Activated T-helper 1 cell treated with anti-CD3 and anti-CD28 coated beads, Interleukin-12 subunit alpha, Interleukin-12 subunit beta, Interleukin-2, Interleukin-4 antibody, amounts not matched to agents 30 ng/mL and 10 ng/mL and 1 ng/mL, durations not matched to agents 14 hours and 24 hours and 36 hours (primary cell): Measurements from ENCODE around the gene PDXP. TPM values are rescaled to one million over a fixed set of nuclear protein-coding genes. Genes with fewer than 3 reads are reported as not detected.
"Not testable (repeated sequence)": the region's sequence is repeated elsewhere in the genome, so short reads cannot be mapped to it uniquely, and the experiment has no call there.

ENCODE experiments used
- DNase-seq: peaks from one replicate; pipeline ENCODE4 v3.0.0; 2021; ENCODE audit warnings: low spot score
- H3K27ac Mint-ChIP-seq: one replicate; pipeline ENCODE4 v1.8.0; 2021; ENCODE audit warnings: mild to moderate bottlenecking, mixed read lengths
- H3K27me3 Mint-ChIP-seq: one replicate; pipeline ENCODE4 v1.8.0; 2022; ENCODE audit warnings: mild to moderate bottlenecking, moderate library complexity, mixed read lengths; ENCODE audit not compliant: insufficient read depth
- H3K36me3 Mint-ChIP-seq: one replicate; pipeline ENCODE4 v1.8.0; 2021; ENCODE audit warnings: low read depth, mixed read lengths
- H3K4me1 Mint-ChIP-seq: one replicate; pipeline ENCODE4 v1.8.0; 2021; ENCODE audit warnings: low read depth, mixed read lengths
- H3K4me3 Mint-ChIP-seq: one replicate; pipeline ENCODE4 v1.8.0; 2021; ENCODE audit warnings: mild to moderate bottlenecking, moderate library complexity, mixed read lengths
- H3K9me3 Mint-ChIP-seq: one replicate; pipeline ENCODE4 v1.8.0; 2021; ENCODE audit warnings: mixed read lengths
- intact Hi-C: fragments of 100-400 bp; cut with micrococcal nuclease; formaldehyde crosslinking; loops from one replicate; pipeline ENCODE4 v1.15.1; 2024
- total RNA-seq: library from RNA; stranded (reverse); gene quantifications from 2 replicates; pipeline ENCODE4 v1.2.3, GENCODE V29; 2022

Gene PDXP
- total RNA-seq, 1 donor from 2014 or later = 50.4 TPM

DNA sequence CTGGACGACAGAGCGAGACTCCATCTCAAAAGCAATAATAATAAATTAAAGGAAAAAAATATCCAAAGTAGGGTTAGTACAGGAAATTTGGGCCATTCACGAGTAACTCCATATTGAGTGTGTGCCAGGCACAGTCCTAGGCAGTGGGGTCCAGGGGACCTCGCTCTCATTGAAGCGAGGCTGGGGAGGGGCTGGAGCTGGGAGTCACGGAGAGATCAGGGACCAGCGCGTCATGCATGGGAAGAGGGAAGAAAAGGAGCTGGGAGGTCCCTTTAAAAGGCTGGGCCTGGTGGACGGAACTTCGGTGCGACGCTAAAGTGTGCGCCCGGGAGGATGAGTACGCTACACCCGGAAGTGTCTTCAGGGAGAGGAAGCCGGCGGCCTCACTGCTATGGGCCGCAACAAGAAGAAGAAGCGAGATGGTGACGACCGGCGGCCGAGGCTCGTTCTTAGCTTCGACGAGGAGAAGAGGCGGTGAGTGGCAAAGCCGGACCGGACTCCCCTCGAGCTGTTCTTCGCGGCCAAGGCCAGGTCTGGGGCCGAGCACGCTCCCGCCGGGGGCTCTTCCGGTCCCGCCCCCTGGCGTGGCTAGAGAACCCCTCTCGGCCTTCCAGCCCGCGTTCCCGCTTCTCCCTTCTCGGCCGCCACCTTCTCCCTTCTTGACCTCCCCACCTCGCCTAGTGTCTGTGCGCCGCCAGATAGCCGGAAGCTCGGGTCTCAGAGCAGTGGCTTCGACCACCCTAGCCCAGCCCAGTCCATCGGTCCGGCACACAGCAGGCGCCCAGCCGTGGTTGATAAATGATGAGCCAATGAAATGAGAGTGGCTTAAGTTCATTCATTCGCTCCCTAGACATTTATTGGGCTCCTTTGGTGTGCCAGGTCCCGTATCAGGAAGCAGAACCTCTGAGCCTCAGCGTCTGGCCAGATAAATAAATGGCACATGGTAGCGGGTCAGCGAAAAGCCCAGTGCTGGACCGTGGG, 27.8 kb downstream of the PDXP start, which contains the start of gene NOL12:
Gene NOL12, plus strand, starts transcription at position 342 of the 981 bp plus-strand sequence. Its CDS starts 50 bp downstream, at position 392.
- DNase-seq = peak; percentile 74
- Mint-ChIP-seq H3K27ac (peak within 1 kb of the TSS; percentile 97), H3K27me3 (no peaks in the 10 kb centered on the region), H3K9me3 (no peaks in the 10 kb centered on the region), H3K36me3 (peaks cover 17% of the 10 kb centered on the region), H3K4me3 (peak within 1 kb of the TSS; percentile 96), H3K4me1 (peaks cover 24% of the 10 kb centered on the region)
- intact Hi-C loops = loop anchor here (1.0 to 2.0 kb wide), 4 partner anchors 9 to 997 kb away; partner anchors contain the start of gene GGA1

GRCh38 chr22:37690407-37690806, 31.9 kb downstream of the PDXP start:
- Mint-ChIP-seq H3K36me3 (peaks cover 29% of the 10 kb centered on the region), H3K4me3 (no peak overlapping the region), H3K27me3 (no peaks in the 10 kb centered on the region), H3K4me1 (peaks cover 19% of the 10 kb centered on the region), H3K27ac (no peak overlapping the region), H3K9me3 (no peaks in the 10 kb centered on the region)
- intact Hi-C loops = no loop called here
- DNase-seq = no peak

- H3K27me3 Mint-ChIP-seq = no peaks in the 10 kb centered on the region
- H3K36me3 Mint-ChIP-seq = peaks cover 33% of the 10 kb centered on the region
- peaks cover 21% of the 10 kb centered on the region for H3K4me1 Mint-ChIP-seq
- no peak overlapping the region for H3K27ac Mint-ChIP-seq
- no peaks in the 10 kb centered on the region for H3K9me3 Mint-ChIP-seq
- intact Hi-C loops = no loop called here
- H3K4me3 Mint-ChIP-seq = no peak overlapping the region
- DNase-seq = no peak
Measured at GRCh38 chr22:37690901-37691504, 32.5 kb downstream of the PDXP start.

DNA sequence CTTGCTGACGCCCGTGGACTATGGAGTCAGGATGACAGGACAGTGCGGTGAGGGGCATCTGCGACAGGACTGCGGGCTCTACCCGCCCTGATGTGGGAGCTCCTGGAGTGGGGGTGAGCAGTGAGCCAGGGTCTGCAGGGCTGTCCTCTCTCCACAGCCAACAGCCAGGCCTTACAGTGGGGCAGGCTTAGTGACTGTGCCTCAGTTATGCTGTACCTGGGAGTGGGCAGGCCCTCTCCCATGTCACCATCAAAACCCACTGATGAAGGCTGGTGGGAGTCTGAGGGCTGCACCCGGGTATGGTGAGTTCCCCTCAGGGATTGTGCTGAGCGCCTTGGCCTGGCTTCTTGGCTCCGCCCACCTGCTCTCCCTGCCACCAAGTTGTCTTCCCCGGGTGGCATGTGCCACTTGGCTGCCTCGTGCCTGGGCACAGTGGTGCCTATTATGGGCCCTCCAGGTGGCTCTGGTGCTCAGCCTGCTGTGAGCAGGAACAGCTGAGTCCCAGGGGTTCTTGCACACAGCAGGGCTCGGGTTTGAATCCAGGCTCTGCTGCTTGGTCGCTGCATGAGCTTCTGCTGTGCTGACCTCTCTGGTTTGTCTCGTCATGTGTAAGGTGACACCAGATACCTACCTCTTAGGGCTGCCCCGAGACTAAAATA, 34.2 kb downstream of the PDXP start:
- intact Hi-C loops = no loop called here
- Mint-ChIP-seq H3K36me3 (peaks cover 31% of the 10 kb centered on the region), H3K9me3 (no peaks in the 10 kb centered on the region), H3K27me3 (no peaks in the 10 kb centered on the region), H3K27ac (no peak overlapping the region), H3K4me3 (no peak overlapping the region), H3K4me1 (peaks cover 24% of the 10 kb centered on the region)
- DNase-seq = no peak

DNA sequence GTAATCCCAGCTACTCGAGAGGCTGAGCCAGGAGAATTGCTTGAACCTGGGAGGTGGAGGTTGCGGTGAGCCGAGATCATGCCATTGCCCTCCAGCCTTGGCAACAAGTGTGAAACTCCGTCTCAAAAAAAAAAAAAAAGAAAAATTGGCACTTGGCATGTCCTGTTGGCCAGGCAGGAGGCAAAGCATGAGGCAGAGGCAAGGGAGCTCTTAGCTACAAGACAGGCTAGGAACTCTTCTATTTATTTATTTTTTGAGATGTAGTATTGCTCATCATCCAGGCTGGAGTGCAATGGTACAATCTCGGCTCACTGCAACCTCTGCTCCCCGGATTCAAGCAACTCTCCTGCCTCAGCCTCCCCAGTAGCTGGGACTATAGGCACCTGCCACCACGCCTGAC, 35.6 kb downstream of the PDXP start:
- H3K4me3 Mint-ChIP-seq, H3K9me3 Mint-ChIP-seq, H3K27me3 Mint-ChIP-seq, intact Hi-C loops, DNase-seq, H3K27ac Mint-ChIP-seq: not testable (repeated sequence)
- peaks cover 22% of the 10 kb centered on the region for H3K36me3 Mint-ChIP-seq
- peaks cover 16% of the 10 kb centered on the region for H3K4me1 Mint-ChIP-seq

- intact Hi-C loops = loop anchor here (1.0 to 5.0 kb wide), 2 partner anchors 10 to 111 kb away; partner anchors contain the start of genes GCAT and NOL12
- H3K27me3 Mint-ChIP-seq, H3K9me3 Mint-ChIP-seq, H3K27ac Mint-ChIP-seq, DNase-seq: not testable (repeated sequence)
- Mint-ChIP-seq H3K36me3 (peaks cover 20% of the 10 kb centered on the region), H3K4me3 (peak overlapping the region; percentile 65), H3K4me1 (peaks cover 16% of the 10 kb centered on the region)
Measured at GRCh38 chr22:37696260-37696656, 37.7 kb downstream of the PDXP start.

DNA sequence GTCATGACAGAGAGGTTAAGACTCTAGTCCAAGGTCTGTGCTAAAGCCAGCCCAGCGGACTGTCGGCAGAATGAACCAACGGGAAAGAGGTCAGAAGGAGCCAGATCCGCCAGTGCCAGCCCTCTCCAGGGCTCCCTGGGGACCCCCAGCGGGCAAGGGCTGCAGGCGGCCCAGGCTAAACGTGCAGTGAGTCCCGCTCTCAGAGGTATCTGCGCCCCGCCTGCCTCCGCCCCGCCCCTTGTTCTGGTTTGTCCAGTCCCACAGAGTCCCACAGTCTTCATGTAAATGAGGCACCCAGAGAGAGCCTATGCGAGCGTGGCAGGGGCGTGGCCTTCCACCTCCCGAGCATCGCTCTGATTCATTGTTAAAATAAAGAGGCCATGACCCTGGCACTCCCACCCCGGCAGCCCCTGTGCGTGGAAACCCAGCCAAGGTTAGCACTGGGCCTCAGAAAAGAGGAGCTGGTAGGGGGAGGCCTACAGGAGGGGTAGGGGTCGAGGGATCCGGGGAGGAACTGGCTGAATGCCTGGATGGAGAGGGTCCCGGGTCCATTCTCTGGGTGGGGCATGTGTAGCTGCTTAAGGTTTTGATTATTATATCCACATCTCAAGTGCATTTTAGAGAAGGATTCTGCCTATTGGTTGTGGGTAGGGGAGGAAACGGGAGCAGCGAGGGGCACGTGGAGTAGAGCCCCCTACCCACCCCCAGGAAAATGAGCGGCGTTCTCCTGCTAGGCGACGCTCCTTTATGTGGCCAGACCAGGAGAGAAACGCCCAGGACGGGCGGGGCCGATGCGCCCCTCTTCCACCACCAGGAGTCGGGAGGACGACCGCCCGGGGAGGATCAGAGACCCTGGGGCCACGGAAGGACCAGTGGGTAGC, 38.4 kb downstream of the PDXP start, which contains the start of gene TRIOBP:
Gene TRIOBP, plus strand, starts transcription at position 392 of the 881 bp plus-strand sequence. CDS start 4,318 bp downstream, outside the sequence.
- intact Hi-C loops = loop anchor here (1.0 to 5.0 kb wide), 2 partner anchors 11 to 110 kb away; partner anchors contain the start of genes GCAT and NOL12

GRCh38 chr22:37697538-37697835, 39.0 kb downstream of the PDXP start:
- H3K4me3 Mint-ChIP-seq = no peak overlapping the region
- peaks cover 16% of the 10 kb centered on the region for H3K36me3 Mint-ChIP-seq
- no peaks in the 10 kb centered on the region for H3K9me3 Mint-ChIP-seq
- DNase-seq = no peak
- no peak overlapping the region for H3K27ac Mint-ChIP-seq
- intact Hi-C loops = loop anchor here (5.0 kb wide), 1 partner anchor 110 kb away; the partner anchor contains the start of gene GCAT
- H3K4me1 Mint-ChIP-seq = peaks cover 16% of the 10 kb centered on the region
- no peaks in the 10 kb centered on the region for H3K27me3 Mint-ChIP-seq

More for the DNA sequence above, 38.4 kb downstream of the PDXP start, which contains the start of gene TRIOBP:
- H3K27me3 Mint-ChIP-seq = no peaks in the 10 kb centered on the region
- no peaks in the 10 kb centered on the region for H3K9me3 Mint-ChIP-seq
- H3K36me3 Mint-ChIP-seq = peaks cover 20% of the 10 kb centered on the region
- peak; percentile 85 for DNase-seq
- H3K4me1 Mint-ChIP-seq = peaks cover 16% of the 10 kb centered on the region
- H3K4me3 Mint-ChIP-seq = peak within 1 kb of the TSS; percentile 65
- peak within 1 kb of the TSS; percentile 58 for H3K27ac Mint-ChIP-seq

DNA sequence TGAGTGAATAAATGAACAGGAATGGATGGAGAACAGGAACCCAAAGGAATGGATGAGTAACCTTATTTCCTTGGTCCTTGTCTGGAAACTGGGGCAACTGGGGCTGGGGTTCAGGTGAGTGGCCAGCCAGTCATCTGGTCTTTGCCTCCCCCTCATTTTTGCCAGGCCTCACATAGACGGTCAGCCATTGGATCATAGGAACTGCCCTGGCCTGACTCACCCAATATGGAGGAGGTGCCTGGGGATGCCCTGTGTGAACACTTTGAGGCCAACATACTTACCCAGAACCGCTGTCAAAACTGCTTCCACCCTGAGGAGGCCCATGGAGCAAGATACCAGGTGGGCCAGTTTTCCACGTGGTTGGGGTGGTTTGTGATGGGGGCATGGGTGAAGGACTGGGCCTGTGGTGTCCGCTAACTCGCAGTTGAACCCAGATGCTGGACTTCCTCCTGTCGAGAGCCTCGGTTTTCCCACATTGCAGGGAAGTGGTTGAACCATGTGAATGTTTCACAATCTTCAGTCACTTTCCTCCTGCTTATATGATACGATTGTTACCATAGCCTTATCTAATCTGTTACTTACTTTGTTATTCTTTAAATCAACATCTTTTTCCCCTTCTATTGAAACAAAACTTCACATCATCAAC, 42.7 kb downstream of the PDXP start:
- H3K4me3 Mint-ChIP-seq = no peak overlapping the region
- H3K4me1 Mint-ChIP-seq = peaks cover 9% of the 10 kb centered on the region
- intact Hi-C loops = no loop called here
- no peak for DNase-seq
- peaks cover 3% of the 10 kb centered on the region for H3K36me3 Mint-ChIP-seq
- no peaks in the 10 kb centered on the region for H3K27me3 Mint-ChIP-seq
- no peaks in the 10 kb centered on the region for H3K9me3 Mint-ChIP-seq
- H3K27ac Mint-ChIP-seq = no peak overlapping the region

DNA sequence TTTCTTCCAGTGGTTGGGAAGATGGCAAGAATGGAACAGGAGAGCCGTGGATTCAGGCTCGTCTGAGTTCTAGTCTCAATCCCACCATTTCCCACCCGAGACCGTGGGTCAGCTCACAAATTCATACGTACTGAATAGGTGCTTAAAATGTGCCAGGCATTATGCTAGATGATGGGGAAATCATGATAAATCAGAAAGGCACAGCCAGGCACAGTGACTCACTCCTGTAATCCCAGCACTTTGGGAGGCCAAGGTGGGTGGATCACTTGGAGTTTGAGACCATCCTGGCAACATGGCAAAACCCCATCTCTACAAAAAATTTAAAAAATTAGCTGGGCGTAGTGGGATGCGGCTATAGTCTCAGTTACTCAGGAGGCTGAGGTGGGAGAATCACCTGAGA, 45.4 kb downstream of the PDXP start:
- H3K9me3 Mint-ChIP-seq = no peaks in the 10 kb centered on the region
- no peaks in the 10 kb centered on the region for H3K27me3 Mint-ChIP-seq
- H3K4me1 Mint-ChIP-seq = no peaks in the 10 kb centered on the region
- H3K27ac Mint-ChIP-seq = no peak overlapping the region
- intact Hi-C loops = no loop called here
- no peak for DNase-seq
- H3K4me3 Mint-ChIP-seq = no peak overlapping the region
- H3K36me3 Mint-ChIP-seq = peaks cover 3% of the 10 kb centered on the region

GRCh38 chr22:37704645-37705044, 46.1 kb downstream of the PDXP start:
- Mint-ChIP-seq H3K27me3 (no peaks in the 10 kb centered on the region), H3K4me1 (no peaks in the 10 kb centered on the region), H3K36me3 (peaks cover 1% of the 10 kb centered on the region), H3K9me3 (no peaks in the 10 kb centered on the region), H3K4me3 (no peak overlapping the region), H3K27ac (no peak overlapping the region)
- intact Hi-C loops = no loop called here
- DNase-seq = no peak
